Peyer's patch (tissue), 4 donors: ENCODE data around the gene KLF16. TPM values are rescaled to one million over a fixed set of nuclear protein-coding genes. Genes with fewer than 3 reads are reported as not detected.
A peak's percentile ranks its signal among the peaks of the same experiment; 100 is the strongest.

Experiments
- DNase-seq, 3 donors: peaks; one replicate each; pipeline ENCODE4 v3.0.0-alpha.2; 2017 to 2019
- H3K27ac ChIP-seq, 4 donors: fragments of 200-600 bp; sonication (generic); one replicate each; pipeline ENCODE4 v1.5.1; 2016 to 2019
- H3K27me3 ChIP-seq, 2 donors: fragments of 200-600 bp; sonication (generic); one replicate each; pipeline ENCODE4 v1.5.1; 2019
- H3K36me3 ChIP-seq, 3 donors: fragments of 200-600 bp; sonication (generic); one replicate each; pipeline ENCODE4 v1.5.1; 2016 to 2019
- H3K4me1 ChIP-seq, 4 donors: fragments of 200-600 bp; sonication (generic); one replicate each; pipeline ENCODE4 v1.5.1; 2016 to 2019
- H3K4me3 ChIP-seq, 4 donors: fragments of 200-600 bp; sonication (generic); 1 replicate in 3 of 4; 2 replicates in 1 of 4; pipeline ENCODE4 v1.5.1; 2016 to 2019; ENCODE audit warnings: mild to moderate bottlenecking in 1 of 4
- H3K9me3 ChIP-seq, 4 donors: fragments of 200-600 bp; sonication (generic); one replicate each; pipeline ENCODE4 v1.5.1; 2016 to 2019; ENCODE audit warnings: mild to moderate bottlenecking in 1 of 4
- POLR2A ChIP-seq, 2 donors: fragments of 450-650 bp; IDR thresholded peaks; one replicate each; pipeline ENCODE4 v1.5.1; 2017; ENCODE audit warnings: antibody characterized with exemption in 2 of 2, mild to moderate bottlenecking in 2 of 2, moderate library complexity in 2 of 2
- total RNA-seq, 4 donors: library from RNA; depleted of rRNA; stranded (reverse); fragments of >200 nt; gene quantifications; one replicate each; pipeline ENCODE4 v1.1.0, GENCODE V29; 2016
- TF ChIP-seq, protein P1 (sequence below), 6 experiments: fragments of 450-650 bp in 4 of 6; fragments of 200-600 bp in 2 of 6; sonication (generic) in 1 of 6; IDR thresholded peaks; one replicate each; pipeline ENCODE4 v1.5.1; 2017 to 2019; ENCODE audit warnings: antibody characterized with exemption in 6 of 6, mild to moderate bottlenecking in 3 of 6, moderate library complexity in 1 of 6

The KLF16 gene
- total RNA-seq, 4 donors from 2014 or later: 10.3 to 18.2 (median 14.8) TPM

DNA sequence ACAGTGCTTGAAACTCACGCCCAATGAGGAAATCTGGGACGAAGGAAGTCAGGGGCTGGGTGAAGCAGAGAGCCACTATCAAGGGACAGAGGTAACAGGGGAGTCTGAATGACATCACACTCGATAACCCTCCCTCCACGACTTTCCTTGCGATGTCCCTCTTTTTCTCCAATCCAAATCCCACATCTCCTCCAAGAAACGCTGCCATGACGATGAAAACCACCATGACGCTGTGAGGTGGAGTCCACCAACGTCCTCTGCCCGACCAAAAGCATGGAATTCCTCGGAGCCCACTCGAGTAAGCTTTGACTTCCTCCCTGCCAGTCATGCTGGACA lies 16.1 kb downstream of the KLF16 start:
- DNase-seq: no peak
- H3K27ac ChIP-seq: peak overlapping the region in 3 of 4 donors; percentile 99 to 100 (median 99)
- H3K36me3 ChIP-seq: no peaks in the 10 kb centered on the region
- H3K9me3 ChIP-seq: no peaks in the 10 kb centered on the region
- H3K4me1 ChIP-seq: peaks cover 2 to 71% (median 38%) of the 10 kb centered on the region in 4 donors
- H3K27me3 ChIP-seq: no peaks in the 10 kb centered on the region
- TF ChIP-seq, protein P1, sequence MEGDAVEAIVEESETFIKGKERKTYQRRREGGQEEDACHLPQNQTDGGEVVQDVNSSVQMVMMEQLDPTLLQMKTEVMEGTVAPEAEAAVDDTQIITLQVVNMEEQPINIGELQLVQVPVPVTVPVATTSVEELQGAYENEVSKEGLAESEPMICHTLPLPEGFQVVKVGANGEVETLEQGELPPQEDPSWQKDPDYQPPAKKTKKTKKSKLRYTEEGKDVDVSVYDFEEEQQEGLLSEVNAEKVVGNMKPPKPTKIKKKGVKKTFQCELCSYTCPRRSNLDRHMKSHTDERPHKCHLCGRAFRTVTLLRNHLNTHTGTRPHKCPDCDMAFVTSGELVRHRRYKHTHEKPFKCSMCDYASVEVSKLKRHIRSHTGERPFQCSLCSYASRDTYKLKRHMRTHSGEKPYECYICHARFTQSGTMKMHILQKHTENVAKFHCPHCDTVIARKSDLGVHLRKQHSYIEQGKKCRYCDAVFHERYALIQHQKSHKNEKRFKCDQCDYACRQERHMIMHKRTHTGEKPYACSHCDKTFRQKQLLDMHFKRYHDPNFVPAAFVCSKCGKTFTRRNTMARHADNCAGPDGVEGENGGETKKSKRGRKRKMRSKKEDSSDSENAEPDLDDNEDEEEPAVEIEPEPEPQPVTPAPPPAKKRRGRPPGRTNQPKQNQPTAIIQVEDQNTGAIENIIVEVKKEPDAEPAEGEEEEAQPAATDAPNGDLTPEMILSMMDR (IDR thresholded peaks at IDR 0.05): no peak
- TF ChIP-seq POLR2A (IDR thresholded peaks at IDR 0.05): no peak
- H3K4me3 ChIP-seq: peak overlapping the region; percentile 94 to 100 (median 100)

DNA sequence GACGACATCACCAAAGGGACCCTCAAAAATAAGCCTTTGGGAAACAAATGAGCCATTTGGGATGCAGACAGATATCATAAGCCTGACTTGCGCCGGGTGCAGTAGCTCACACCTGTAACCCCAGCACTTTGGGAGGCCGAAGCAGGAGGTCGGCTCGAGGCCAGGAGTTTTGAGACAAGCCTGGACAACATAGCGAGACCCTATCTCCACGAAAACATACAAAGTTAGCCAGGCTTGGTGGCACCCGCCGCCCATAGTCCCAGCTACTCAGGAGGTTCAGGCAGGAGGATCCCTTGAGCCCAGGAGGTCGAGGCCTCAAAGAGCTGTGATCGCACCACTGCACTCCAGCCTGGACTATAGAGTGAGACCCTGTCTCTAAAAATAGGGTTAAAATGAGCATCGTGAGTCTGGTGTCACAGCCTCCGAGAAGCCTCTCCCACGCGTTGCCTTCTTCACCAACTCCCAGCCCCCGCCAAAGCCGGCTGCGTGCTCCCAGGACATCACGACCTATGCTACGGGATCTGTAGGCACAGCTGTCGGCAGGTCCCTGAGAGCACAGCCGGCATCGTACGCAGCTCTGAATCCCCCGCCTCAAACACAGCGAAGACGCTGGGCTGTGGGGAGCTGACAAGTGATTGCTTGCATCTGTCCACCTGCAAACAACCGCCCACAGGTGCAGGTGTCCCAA lies 16.7 kb downstream of the KLF16 start:
- DNase-seq: no peak
- no peak for TF ChIP-seq POLR2A (IDR thresholded peaks at IDR 0.05)
- TF ChIP-seq, protein P1 (IDR thresholded peaks at IDR 0.05): no peak
- H3K27me3 ChIP-seq: no peaks in the 10 kb centered on the region
- no peak overlapping the region for H3K27ac ChIP-seq
- H3K4me1 ChIP-seq: peaks cover 2 to 67% (median 32%) of the 10 kb centered on the region in 4 donors
- H3K9me3 ChIP-seq: no peaks in the 10 kb centered on the region
- H3K36me3 ChIP-seq: no peaks in the 10 kb centered on the region
- H3K4me3 ChIP-seq: peak overlapping the region in 3 of 4 donors; percentile 100

DNA sequence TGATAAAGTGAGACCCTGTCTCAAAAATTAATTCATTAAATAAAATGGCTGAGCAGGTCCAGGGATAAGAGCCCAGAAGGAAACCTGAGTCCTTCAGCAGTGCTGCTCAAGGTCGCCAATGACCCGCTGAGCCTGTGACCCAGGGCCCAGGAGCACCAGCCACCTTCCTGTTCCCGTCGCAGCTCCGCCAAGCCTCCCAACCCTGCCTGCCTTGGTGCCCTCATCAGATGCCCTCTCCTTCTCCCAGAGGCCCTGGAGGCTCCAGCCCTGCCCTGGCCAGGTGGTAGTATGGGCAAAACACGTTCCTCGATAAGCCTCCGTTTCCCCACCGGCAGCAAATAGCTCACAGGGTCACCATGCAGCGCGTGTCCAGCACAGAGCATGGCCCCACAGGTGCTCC lies 17.7 kb downstream of the KLF16 start:
- DNase-seq: no peak
- Histone ChIP-seq H3K9me3 (no peaks in the 10 kb centered on the region), H3K4me1 (peaks cover 2 to 73% (median 31%) of the 10 kb centered on the region in 4 donors), H3K4me3 (no peak overlapping the region), H3K36me3 (no peaks in the 10 kb centered on the region), H3K27me3 (no peaks in the 10 kb centered on the region), H3K27ac (no peak overlapping the region)
- no peak for TF ChIP-seq POLR2A (IDR thresholded peaks at IDR 0.05)
- TF ChIP-seq, protein P1 (IDR thresholded peaks at IDR 0.05): no peak

DNA sequence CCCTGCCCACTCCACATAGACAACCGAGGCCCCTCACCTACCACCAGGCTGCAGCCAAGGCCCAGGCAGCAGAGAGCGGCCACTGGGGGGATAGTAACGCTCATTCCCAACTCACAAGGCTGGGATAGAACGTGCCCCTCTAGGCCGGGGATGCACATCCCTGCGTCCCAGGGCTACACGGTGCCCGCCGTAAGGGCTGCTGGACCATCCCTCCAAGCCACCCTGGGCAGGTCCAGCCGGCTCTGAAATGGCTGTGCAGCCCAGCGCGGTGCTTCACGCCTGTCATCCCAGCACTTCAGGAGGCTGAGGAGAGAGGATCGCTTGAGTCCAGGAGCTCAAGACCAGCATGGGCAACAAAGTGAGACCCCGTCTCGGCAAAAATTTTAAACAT lies 18.3 kb downstream of the KLF16 start:
- Histone ChIP-seq H3K36me3 (no peaks in the 10 kb centered on the region), H3K9me3 (no peaks in the 10 kb centered on the region), H3K27ac (no peak overlapping the region), H3K4me1 (peaks cover 4 to 78% (median 33%) of the 10 kb centered on the region in 4 donors), H3K4me3 (no peak overlapping the region), H3K27me3 (no peaks in the 10 kb centered on the region)
- TF ChIP-seq, protein P1 (IDR thresholded peaks at IDR 0.05): no peak
- no peak for TF ChIP-seq POLR2A (IDR thresholded peaks at IDR 0.05)
- DNase-seq: no peak

DNA sequence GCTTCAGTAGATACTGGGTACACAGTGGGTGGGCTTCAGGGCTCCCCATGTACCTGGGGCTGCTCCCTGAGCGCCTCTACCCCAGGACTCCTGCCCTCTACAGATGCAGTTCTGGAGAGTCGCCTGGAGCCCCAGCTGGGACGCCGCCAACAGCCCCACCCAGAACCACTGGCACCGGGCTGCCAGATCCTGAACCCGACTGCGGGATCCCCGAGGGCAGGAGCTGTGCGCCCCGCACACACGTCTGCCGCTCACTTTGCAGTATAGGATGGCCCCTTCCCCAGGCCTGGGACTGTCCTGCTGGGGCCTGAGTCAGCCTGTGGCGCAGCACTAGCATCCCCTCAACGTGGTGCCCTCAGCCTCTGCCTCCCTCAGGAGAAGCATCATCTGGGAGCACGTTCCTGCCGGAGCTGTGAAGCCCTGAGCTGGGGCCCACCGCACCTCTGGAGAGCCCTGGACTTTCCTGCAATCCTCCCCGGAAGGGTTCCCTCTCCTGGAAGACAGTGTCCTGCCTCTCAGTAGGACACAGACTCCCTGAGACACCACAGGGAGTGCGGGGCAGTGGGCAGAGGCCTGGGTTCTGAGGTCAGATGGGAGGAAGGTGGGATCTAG lies 18.8 kb downstream of the KLF16 start:
- H3K27ac ChIP-seq: no peak overlapping the region
- no peak for TF ChIP-seq POLR2A (IDR thresholded peaks at IDR 0.05)
- TF ChIP-seq, protein P1 (IDR thresholded peaks at IDR 0.05): no peak
- no peak overlapping the region for H3K4me3 ChIP-seq
- no peaks in the 10 kb centered on the region for H3K36me3 ChIP-seq
- no peaks in the 10 kb centered on the region for H3K27me3 ChIP-seq
- no peak for DNase-seq
- H3K9me3 ChIP-seq: no peaks in the 10 kb centered on the region
- peaks cover 7 to 83% (median 34%) of the 10 kb centered on the region in 4 donors for H3K4me1 ChIP-seq
